ENCODE measurements around the gene CD4. TPM values are rescaled to one million over a fixed set of nuclear protein-coding genes. Genes with fewer than 3 reads are reported as not detected.

CD4 gene
- total RNA-seq, 1 donor from 2014 or later = 7.4 TPM

- Histone ChIP-seq H3K4me3 (peak overlapping the region; percentile 99), H3K9me3 (replicated peaks) (no peaks in the 10 kb centered on the region), H3K4me1 (peaks cover 32% of the 10 kb centered on the region), H3K27me3 (ENCODE audit: low read depth) (no peaks in the 10 kb centered on the region), H3K36me3 (peaks cover 29% of the 10 kb centered on the region), H3K27ac (replicated peaks) (peak overlapping the region; percentile 100)
- TF ChIP-seq, protein P1, sequence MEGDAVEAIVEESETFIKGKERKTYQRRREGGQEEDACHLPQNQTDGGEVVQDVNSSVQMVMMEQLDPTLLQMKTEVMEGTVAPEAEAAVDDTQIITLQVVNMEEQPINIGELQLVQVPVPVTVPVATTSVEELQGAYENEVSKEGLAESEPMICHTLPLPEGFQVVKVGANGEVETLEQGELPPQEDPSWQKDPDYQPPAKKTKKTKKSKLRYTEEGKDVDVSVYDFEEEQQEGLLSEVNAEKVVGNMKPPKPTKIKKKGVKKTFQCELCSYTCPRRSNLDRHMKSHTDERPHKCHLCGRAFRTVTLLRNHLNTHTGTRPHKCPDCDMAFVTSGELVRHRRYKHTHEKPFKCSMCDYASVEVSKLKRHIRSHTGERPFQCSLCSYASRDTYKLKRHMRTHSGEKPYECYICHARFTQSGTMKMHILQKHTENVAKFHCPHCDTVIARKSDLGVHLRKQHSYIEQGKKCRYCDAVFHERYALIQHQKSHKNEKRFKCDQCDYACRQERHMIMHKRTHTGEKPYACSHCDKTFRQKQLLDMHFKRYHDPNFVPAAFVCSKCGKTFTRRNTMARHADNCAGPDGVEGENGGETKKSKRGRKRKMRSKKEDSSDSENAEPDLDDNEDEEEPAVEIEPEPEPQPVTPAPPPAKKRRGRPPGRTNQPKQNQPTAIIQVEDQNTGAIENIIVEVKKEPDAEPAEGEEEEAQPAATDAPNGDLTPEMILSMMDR (IDR thresholded peaks at IDR 0.05; ENCODE audit: borderline replicate concordance) = peak; percentile 98
- no peak for DNase-seq
- intact Hi-C loops (cut with micrococcal nuclease) = no loop called here
These were observed 35.5 kb upstream of the CD4 start for GRCh38 chr12:6753772-6754356.

GRCh38 chr12:6754411-6754810 lies 34.9 kb upstream of the CD4 start:
- peak overlapping the region; percentile 100 for H3K27ac ChIP-seq (replicated peaks)
- TF ChIP-seq, protein P1 (IDR thresholded peaks at IDR 0.05; ENCODE audit: borderline replicate concordance) = no peak
- DNase-seq = no peak
- H3K9me3 ChIP-seq (replicated peaks) = no peaks in the 10 kb centered on the region
- intact Hi-C loops (cut with micrococcal nuclease) = no loop called here
- H3K4me1 ChIP-seq = peaks cover 32% of the 10 kb centered on the region
- H3K27me3 ChIP-seq (ENCODE audit: low read depth) = no peaks in the 10 kb centered on the region
- H3K36me3 ChIP-seq = peaks cover 24% of the 10 kb centered on the region
- H3K4me3 ChIP-seq = no peak overlapping the region

- TF ChIP-seq, protein P1 (IDR thresholded peaks at IDR 0.05; ENCODE audit: borderline replicate concordance) = no peak
- Histone ChIP-seq H3K27ac (replicated peaks) (no peak overlapping the region), H3K36me3 (no peaks in the 10 kb centered on the region), H3K27me3 (ENCODE audit: low read depth) (no peaks in the 10 kb centered on the region), H3K9me3 (replicated peaks) (no peaks in the 10 kb centered on the region), H3K4me1 (peaks cover 22% of the 10 kb centered on the region), H3K4me3 (no peak overlapping the region)
- no peak for DNase-seq
- intact Hi-C loops (cut with micrococcal nuclease) = no loop called here
These were observed 32.2 kb upstream of the CD4 start for GRCh38 chr12:6757028-6757690.

DNA sequence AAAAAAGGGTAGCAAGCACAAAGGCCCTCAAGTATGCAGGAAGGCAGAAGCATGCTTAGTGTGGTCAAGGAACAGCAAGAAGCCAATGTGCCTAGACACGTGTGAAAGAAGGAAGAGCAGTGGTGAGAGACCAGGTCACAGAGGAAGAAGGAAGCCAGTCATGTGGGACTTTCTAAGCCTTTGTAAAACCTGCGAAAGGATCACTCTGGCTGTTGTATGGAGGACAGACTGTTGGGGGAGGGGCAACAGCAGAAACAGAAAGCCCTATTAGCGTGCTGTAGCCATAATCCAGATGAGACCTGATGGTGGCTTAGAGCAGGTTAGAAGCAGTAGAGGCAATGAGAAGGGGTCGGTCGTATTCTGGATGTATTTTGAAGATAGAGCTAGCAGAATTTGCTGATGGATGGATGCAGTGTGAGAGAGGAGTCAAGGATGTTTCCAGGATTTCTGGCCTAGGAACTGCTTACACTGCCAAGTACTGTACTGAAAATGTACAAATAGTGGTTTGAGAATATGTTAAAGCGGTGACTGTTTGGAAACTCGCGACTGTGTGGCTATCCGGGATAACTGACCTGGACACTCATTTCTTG lies 30.7 kb upstream of the CD4 start:
- intact Hi-C loops (cut with micrococcal nuclease) = no loop called here
- Histone ChIP-seq H3K27ac (replicated peaks) (no peak overlapping the region), H3K36me3 (no peaks in the 10 kb centered on the region), H3K9me3 (replicated peaks) (no peaks in the 10 kb centered on the region), H3K4me3 (no peak overlapping the region), H3K4me1 (peaks cover 19% of the 10 kb centered on the region), H3K27me3 (ENCODE audit: low read depth) (no peaks in the 10 kb centered on the region)
- TF ChIP-seq, protein P1 (IDR thresholded peaks at IDR 0.05; ENCODE audit: borderline replicate concordance) = no peak
- DNase-seq = no peak

- Histone ChIP-seq H3K4me1 (peaks cover 24% of the 10 kb centered on the region), H3K9me3 (replicated peaks) (no peaks in the 10 kb centered on the region), H3K36me3 (no peaks in the 10 kb centered on the region), H3K27me3 (ENCODE audit: low read depth) (no peaks in the 10 kb centered on the region), H3K4me3 (no peak overlapping the region), H3K27ac (replicated peaks) (no peak overlapping the region)
- intact Hi-C loops (cut with micrococcal nuclease) = no loop called here
- TF ChIP-seq, protein P1 (IDR thresholded peaks at IDR 0.05; ENCODE audit: borderline replicate concordance) = no peak
- no peak for DNase-seq
These were observed 29.6 kb upstream of the CD4 start for GRCh38 chr12:6759741-6760140.
